Measurements from ENCODE around the gene DENND4A. TPM values are rescaled to one million over a fixed set of nuclear protein-coding genes. Genes with fewer than 3 reads are reported as not detected.

Gene DENND4A
- polyA plus RNA-seq, 1 of the 3 experiments (the other 2 are of a cell fraction), result 2.5 TPM

- Histone ChIP-seq H3K9me2 (no peaks in the 10 kb centered on the region), H3K4me3 (ENCODE audit: low read depth in 2 of 2, low read length in 1 of 2) (no peak overlapping the region), H2AFZ (ENCODE audit: low read depth) (no peak overlapping the region), H3F3A (replicated peaks; ENCODE audit: insufficient read depth) (peaks cover 5% of the 10 kb centered on the region), H3K36me3 (replicated peaks in 1 of 2; ENCODE audit: control insufficient read depth in 1 of 2, insufficient read depth in 2 of 2, low read length in 1 of 2) (no peaks in the 10 kb centered on the region), H3K9ac (no peak overlapping the region), H3K79me2 (ENCODE audit: insufficient read depth) (no peaks in the 10 kb centered on the region), H3K4me2 (no peak overlapping the region), H3K4me1 (ENCODE audit: control insufficient read depth in 1 of 2, insufficient read depth in 2 of 2, low read depth in 1 of 2, low read length in 1 of 2) (no peaks in the 10 kb centered on the region; a peak in 1 of 4 replicates), H3K27me3 (ENCODE audit: insufficient read depth) (no peaks in the 10 kb centered on the region), H3K27ac (ENCODE audit: low read depth in 2 of 2, low read length in 1 of 2) (no peak overlapping the region), H3K9me3 (no peaks in the 10 kb centered on the region), H4K20me1 (ENCODE audit: insufficient read depth) (no peaks in the 10 kb centered on the region)
- TF ChIP-seq NRF1 (IDR thresholded peaks at IDR 0.05; ENCODE audit: low read depth, low read length), result no peak
- TF ChIP-seq SMC3 (IDR thresholded peaks at IDR 0.05; ENCODE audit: low read depth, low read length), result no peak
- TF ChIP-seq EZH2phosphoT487 (IDR thresholded peaks at IDR 0.05; ENCODE audit: borderline replicate concordance, low read depth), result no peak
- no peak for TF ChIP-seq USF2 (IDR thresholded peaks at IDR 0.05; ENCODE audit: borderline replicate concordance, low read depth, low read length)
- TF ChIP-seq GATA2 (CRISPR knock-in tag; IDR thresholded peaks at IDR 0.05), result no peak
- no peak for TF ChIP-seq MXI1 (IDR thresholded peaks at IDR 0.05; ENCODE audit: low read depth, low read length)
- no peak for TF ChIP-seq FOXJ3 (CRISPR knock-in tag; IDR thresholded peaks at IDR 0.05)
- no peak for TF ChIP-seq MAX (IDR thresholded peaks at IDR 0.05; ENCODE audit: low read depth)
- TF ChIP-seq USF1 (IDR thresholded peaks at IDR 0.05; ENCODE audit: borderline replicate concordance, low read depth), result no peak
- no peak for TF ChIP-seq REST (IDR thresholded peaks at IDR 0.05; ENCODE audit: low read depth, low read length)
- no peak for TF ChIP-seq ELF1 (IDR thresholded peaks at IDR 0.05)
- DNase-seq, result no peak
- POLR2A ChIA-PET, result interaction anchor here (1.2 kb wide), 1 partner anchor 214 kb away, joined by 3 read pairs; the partner anchor contains the start of gene INTS14
- 68% methylated on average over 5 of the region's 5 CpGs for WGBS (ENCODE audit: low lambda C conversion rate)
- CTCF ChIA-PET, result interaction anchor here (0.7 to 7.6 kb wide), 22 partner anchors 8 to 271 kb away, joined by 3 to 85 read pairs (median 4); partner anchors contain the start of gene RAB11A
These were observed 33.0 kb upstream of the DENND4A start for GRCh38 chr15:65824941-65825544.
